ENCODE measurements around the gene RNMT. TPM values are rescaled to one million over a fixed set of nuclear protein-coding genes. Genes with fewer than 3 reads are reported as not detected.

The RNMT gene
- total RNA-seq (2022; extraction: Qiagen RNA extraction; ENCODE audit: low read depth) = 17.1 to 19.7 TPM (median 17.7 TPM) in 5 replicates

GRCh38 chr18:13726232-13726971 is at the start of gene RNMT, which contains the start of gene FAM210A:
TSS of gene RNMT (plus strand) at chr18:13726673. CDS start at chr18:13731518, 4,845 bp downstream.
TSS of gene FAM210A (minus strand) at chr18:13726558. CDS start at chr18:13682077, 44,481 bp downstream.

Other genes with a start within 250 kb of the RNMT start
- gene FAM210A, start 115 bp upstream of the RNMT start, total RNA-seq (2022; extraction: Qiagen RNA extraction; ENCODE audit: low read depth) = 20.9 to 25.4 TPM (median 23.1 TPM) in 5 replicates
- gene MC5R, start 97.5 kb downstream of the RNMT start, total RNA-seq (2022; extraction: Qiagen RNA extraction; ENCODE audit: low read depth) = not detected in 5 replicates
- gene MC2R, start 188.9 kb downstream of the RNMT start, total RNA-seq (2022; extraction: Qiagen RNA extraction; ENCODE audit: low read depth) = not detected in 5 replicates

Data from A549 treated with GW870086 at 1 μM for 4 hours (cell line).